HCT116 (cell line): Measurements from ENCODE around the gene CCDC24. TPM values are rescaled to one million over a fixed set of nuclear protein-coding genes. Genes with fewer than 3 reads are reported as not detected.

Source experiments
- ATAC-seq: fragments of 200-7000 bp; cut with Tn5 transposase; 2 replicates; pipeline ENCODE4 v1.9.1; 2020; ENCODE audit warnings: mild to moderate bottlenecking, moderate library complexity
- BruUV-seq: library from RNA; stranded (reverse); fragments of 400-500 nt; replicated peaks from 2 replicates; lab custom pipeline; 2021; lab: Mats Ljungman, UMichigan
- CTCF ChIA-PET: fragments of 300-600 bp; sonication (Branson Sonifier 250); formaldehyde crosslinking; loops from one replicate; lab custom pipeline; 2021; ENCODE audit warnings: antibody characterized with exemption; lab: Charles Lee
- POLR2A ChIA-PET: fragments of 300-600, 350-600 bp; sonication (Branson Sonifier 250); formaldehyde crosslinking; loops from one replicate; lab custom pipeline; 2021; ENCODE audit warnings: antibody characterized with exemption; lab: Charles Lee
- RAD21 ChIA-PET, 2 experiments: fragments of 300-600 bp; sonication (Branson Sonifier 250); formaldehyde crosslinking; loops; one replicate each; lab custom pipeline; 2023; ENCODE audit warnings: low total read pairs in 2 of 2; ENCODE audit not compliant: uncharacterized antibody in 2 of 2, unreplicated experiment in 2 of 2, low non-redundant PET in 1 of 2; lab: Charles Lee
- DNase-seq: peaks from one replicate; pipeline ENCODE4 v3.0.0-alpha.2; 2010; ENCODE audit warnings: low read depth, low spot score
- H2AFZ ChIP-seq: fragments of 200-600 bp; shearing (Covaris generic), sonication (generic); 2 replicates; pipeline ENCODE4 v1.6.1; 2017; ENCODE audit warnings: low read depth, mixed run types, mixed read lengths, antibody characterized with exemption, low read length; ENCODE audit not compliant: poor library complexity, severe bottlenecking
- H3K27ac ChIP-seq: 2 replicates; pipeline ENCODE4 v1.5.1; 2012; ENCODE audit warnings: low read depth, low read length
- H3K27me3 ChIP-seq: fragments of 200-600 bp; sonication (generic); 2 replicates; pipeline ENCODE4 v1.6.1; 2016; ENCODE audit warnings: mixed run types, low read length, mixed read lengths; ENCODE audit not compliant: insufficient read depth
- H3K36me3 ChIP-seq, 2 experiments: fragments of 200-500 bp in 1 of 2; fragments of 200-600 bp in 1 of 2; sonication (Bioruptor generic) in 1 of 2; sonication (generic) in 1 of 2; 2 replicates each; pipeline versions ENCODE4 v1.5.1 to v1.6.1; 2014 to 2016; ENCODE audit warnings: low read length in 2 of 2, inconsistent platforms in 1 of 2, mixed read lengths in 1 of 2, mixed run types in 1 of 2; ENCODE audit not compliant: insufficient read depth in 2 of 2, control insufficient read depth in 1 of 2
- H3K4me1 ChIP-seq, 2 experiments: fragments of 200-600 bp in 1 of 2; sonication (generic) in 1 of 2; 2 replicates each; pipeline versions ENCODE4 v1.5.1 to v1.6.1; 2012 to 2017; ENCODE audit warnings: low read length in 2 of 2, inconsistent platforms in 1 of 2, mild to moderate bottlenecking in 1 of 2, mixed read lengths in 1 of 2, mixed run types in 1 of 2, moderate library complexity in 1 of 2; ENCODE audit not compliant: insufficient read depth in 2 of 2, control insufficient read depth in 1 of 2
- H3K4me2 ChIP-seq: fragments of 200-600 bp; sonication (generic); 2 replicates; pipeline ENCODE4 v1.6.1; 2017; ENCODE audit warnings: mixed run types, low read length, mixed read lengths
- H3K4me3 ChIP-seq, 2 experiments: fragments of 200-600 bp in 1 of 2; sonication (generic) in 1 of 2; replicated peaks in 1 of 2; 2 replicates each; pipeline ENCODE4 v1.5.1; 2011 to 2016; ENCODE audit warnings: low read length in 2 of 2, control low read depth in 1 of 2, low read depth in 1 of 2, mild to moderate bottlenecking in 1 of 2, mixed read lengths in 1 of 2, mixed run types in 1 of 2
- H3K79me2 ChIP-seq: fragments of 200-600 bp; sonication (generic); 2 replicates; pipeline ENCODE4 v1.6.1; 2017; ENCODE audit warnings: mild to moderate bottlenecking, mixed run types, low read length, moderate library complexity, mixed read lengths; ENCODE audit not compliant: insufficient read depth
- H3K9ac ChIP-seq: fragments of 200-600 bp; sonication (generic); 2 replicates; pipeline ENCODE4 v1.6.1; 2016; ENCODE audit warnings: low read length, mixed read lengths
- H3K9me2 ChIP-seq: fragments of 200-600 bp; sonication (generic), shearing (Covaris generic); 2 replicates; pipeline ENCODE4 v1.6.1; 2017; ENCODE audit warnings: mixed run types, mild to moderate bottlenecking, moderate library complexity; ENCODE audit not compliant: insufficient read depth
- H3K9me3 ChIP-seq, 2 experiments: fragments of 200-500 bp in 1 of 2; fragments of 200-600 bp in 1 of 2; sonication (Bioruptor generic) in 1 of 2; sonication (generic) in 1 of 2; 2 replicates each; pipeline ENCODE4 v1.6.1; 2014 to 2017; ENCODE audit warnings: low read length in 2 of 2, mixed read lengths in 2 of 2, inconsistent platforms in 1 of 2, low read depth in 1 of 2, mild to moderate bottlenecking in 1 of 2, mixed run types in 1 of 2, moderate library complexity in 1 of 2; ENCODE audit not compliant: control insufficient read depth in 1 of 2, insufficient read depth in 1 of 2
- H4K20me1 ChIP-seq: fragments of 200-600 bp; sonication (generic), shearing (Covaris generic); 2 replicates; pipeline ENCODE4 v1.6.1; 2017; ENCODE audit warnings: mixed run types, mild to moderate bottlenecking, moderate library complexity; ENCODE audit not compliant: insufficient read depth
- CBX3 ChIP-seq: IDR thresholded peaks from 2 replicates; pipeline ENCODE4 v1.6.1; 2012; ENCODE audit warnings: low read depth
- CEBPB ChIP-seq: IDR thresholded peaks from 2 replicates; pipeline ENCODE4 v1.6.1; 2012; ENCODE audit warnings: low read depth
- ELF1 ChIP-seq: IDR thresholded peaks from 2 replicates; pipeline ENCODE4 v1.6.1; 2012; ENCODE audit warnings: low read depth, borderline replicate concordance
- EZH2 ChIP-seq: fragments of 200-600 bp; sonication (generic); IDR thresholded peaks from 2 replicates; pipeline ENCODE4 v1.6.1; 2017; ENCODE audit warnings: antibody characterized with exemption, mixed run types
- EZH2phosphoT487 ChIP-seq: fragments of 200-600 bp; IDR thresholded peaks from 2 replicates; pipeline ENCODE4 v1.6.1; 2018; ENCODE audit warnings: antibody characterized with exemption, borderline replicate concordance
- FOSL1 ChIP-seq: IDR thresholded peaks from 2 replicates; pipeline ENCODE4 v1.6.1; 2012; ENCODE audit warnings: low read depth
- POLR2A ChIP-seq: IDR thresholded peaks from 2 replicates; pipeline ENCODE4 v1.7.0; 2011; ENCODE audit warnings: borderline replicate concordance; ENCODE audit not compliant: insufficient read depth, insufficient read length; ENCODE audit errors: extremely low read depth
- POLR2AphosphoS5 ChIP-seq: IDR thresholded peaks from 2 replicates; pipeline ENCODE4 v1.6.1; 2011; ENCODE audit warnings: mild to moderate bottlenecking, low read depth, low read length, moderate library complexity
- RAD21 ChIP-seq: IDR thresholded peaks from 2 replicates; pipeline ENCODE4 v1.6.1; 2012; ENCODE audit warnings: low read depth, mild to moderate bottlenecking
- SIN3A ChIP-seq: IDR thresholded peaks from 2 replicates; pipeline ENCODE4 v1.6.1; 2012; ENCODE audit warnings: low read depth
- SP1 ChIP-seq: IDR thresholded peaks from 2 replicates; pipeline ENCODE4 v1.6.1; 2012; ENCODE audit warnings: low read depth
- SRF ChIP-seq: IDR thresholded peaks from 2 replicates; pipeline ENCODE4 v1.6.1; 2012; ENCODE audit warnings: low read depth
- TCF7L2 ChIP-seq: IDR thresholded peaks from 2 replicates; pipeline ENCODE4 v1.7.0; 2011; ENCODE audit warnings: borderline replicate concordance, inconsistent platforms; ENCODE audit not compliant: insufficient read depth, insufficient read length; ENCODE audit errors: extremely low read depth
- YY1 ChIP-seq: IDR thresholded peaks from 2 replicates; pipeline ENCODE4 v1.6.1; 2011; ENCODE audit warnings: low read length, low read depth, moderate library complexity, mild to moderate bottlenecking; ENCODE audit not compliant: insufficient replicate concordance; ENCODE audit errors: extremely low read depth
- ZFX ChIP-seq: fragments of 450-650 bp; IDR thresholded peaks from 2 replicates; pipeline ENCODE4 v1.6.1; 2017
- intact Hi-C: fragments of 100-400 bp; cut with micrococcal nuclease; formaldehyde crosslinking; loops from 2 replicates; pipeline ENCODE4 v1.10.0; 2022
- total RNA-seq: library from RNA; stranded (reverse); gene quantifications from one replicate; pipeline ENCODE4 v1.2.1, GENCODE V29; 2021; ENCODE audit not compliant: unreplicated experiment
- TF ChIP-seq, protein P1 (sequence below): IDR thresholded peaks from 2 replicates; pipeline ENCODE4 v1.6.1; 2012; ENCODE audit warnings: low read depth
- TF ChIP-seq, protein P2 (sequence below): IDR thresholded peaks from 2 replicates; pipeline ENCODE4 v1.6.1; 2012
- TF ChIP-seq, protein P3 (sequence below), 3 experiments: fragments of 200-600 bp in 1 of 3; sonication (generic) in 1 of 3; IDR thresholded peaks in 2 of 3; conservative IDR thresholded peaks in 1 of 3; 2 replicates each; pipeline ENCODE4 v1.5.1; 2012 to 2017; ENCODE audit warnings: low read depth in 2 of 3, low read length in 2 of 3, antibody characterized with exemption in 1 of 3, borderline replicate concordance in 1 of 3, control low read depth in 1 of 3, mild to moderate bottlenecking in 1 of 3, mixed read lengths in 1 of 3, mixed run types in 1 of 3, moderate library complexity in 1 of 3; ENCODE audit not compliant: insufficient read depth in 1 of 3
- TF ChIP-seq, protein P4 (sequence below): IDR thresholded peaks from 2 replicates; pipeline ENCODE4 v1.6.1; 2011; ENCODE audit warnings: mild to moderate bottlenecking, low read length, moderate library complexity; ENCODE audit not compliant: insufficient replicate concordance; ENCODE audit errors: extremely low read depth

The CCDC24 gene
- total RNA-seq, 1 experiment from 2014 or later = 23.3 TPM

DNA sequence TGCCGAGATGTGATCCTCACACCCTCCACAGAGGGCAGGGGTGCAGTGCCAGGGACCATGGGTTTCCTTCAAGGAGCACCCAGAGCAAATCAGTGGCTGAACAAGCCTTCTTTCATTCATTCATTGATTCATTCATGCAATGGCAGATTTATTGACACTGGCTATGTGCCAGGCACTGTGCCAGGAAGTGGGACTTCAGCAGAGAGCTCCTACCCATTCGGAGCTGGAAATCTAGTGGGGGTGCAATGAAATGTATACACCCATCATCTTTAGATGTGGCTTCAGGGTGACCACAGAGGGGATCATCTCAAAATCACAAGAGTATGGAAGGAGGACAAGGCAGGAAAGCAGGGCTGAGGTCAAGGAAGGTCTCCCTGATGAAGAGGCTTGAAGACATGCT lies 21.0 kb downstream of the CCDC24 start:
- Histone ChIP-seq H3K9ac (no peak overlapping the region), H3K27me3 (no peaks in the 10 kb centered on the region), H3K9me2 (no peaks in the 10 kb centered on the region), H3K36me3 (no peaks in the 10 kb centered on the region), H2AFZ (no peak overlapping the region), H3K4me2 (no peak overlapping the region), H4K20me1 (no peaks in the 10 kb centered on the region), H3K4me3 (no peak overlapping the region), H3K79me2 (no peaks in the 10 kb centered on the region), H3K27ac (no peak overlapping the region)
- RAD21 ChIA-PET = no interaction called here
- intact Hi-C loops = no loop called here
- POLR2A ChIA-PET = no interaction called here
- ATAC-seq (0 out of 2 replicates have a peak, but pooled peaks have one; percentile 18), DNase-seq (no peak)
- BruUV-seq = no TSS peak
- CTCF ChIA-PET = no interaction called here
- TF ChIP-seq, protein P1, sequence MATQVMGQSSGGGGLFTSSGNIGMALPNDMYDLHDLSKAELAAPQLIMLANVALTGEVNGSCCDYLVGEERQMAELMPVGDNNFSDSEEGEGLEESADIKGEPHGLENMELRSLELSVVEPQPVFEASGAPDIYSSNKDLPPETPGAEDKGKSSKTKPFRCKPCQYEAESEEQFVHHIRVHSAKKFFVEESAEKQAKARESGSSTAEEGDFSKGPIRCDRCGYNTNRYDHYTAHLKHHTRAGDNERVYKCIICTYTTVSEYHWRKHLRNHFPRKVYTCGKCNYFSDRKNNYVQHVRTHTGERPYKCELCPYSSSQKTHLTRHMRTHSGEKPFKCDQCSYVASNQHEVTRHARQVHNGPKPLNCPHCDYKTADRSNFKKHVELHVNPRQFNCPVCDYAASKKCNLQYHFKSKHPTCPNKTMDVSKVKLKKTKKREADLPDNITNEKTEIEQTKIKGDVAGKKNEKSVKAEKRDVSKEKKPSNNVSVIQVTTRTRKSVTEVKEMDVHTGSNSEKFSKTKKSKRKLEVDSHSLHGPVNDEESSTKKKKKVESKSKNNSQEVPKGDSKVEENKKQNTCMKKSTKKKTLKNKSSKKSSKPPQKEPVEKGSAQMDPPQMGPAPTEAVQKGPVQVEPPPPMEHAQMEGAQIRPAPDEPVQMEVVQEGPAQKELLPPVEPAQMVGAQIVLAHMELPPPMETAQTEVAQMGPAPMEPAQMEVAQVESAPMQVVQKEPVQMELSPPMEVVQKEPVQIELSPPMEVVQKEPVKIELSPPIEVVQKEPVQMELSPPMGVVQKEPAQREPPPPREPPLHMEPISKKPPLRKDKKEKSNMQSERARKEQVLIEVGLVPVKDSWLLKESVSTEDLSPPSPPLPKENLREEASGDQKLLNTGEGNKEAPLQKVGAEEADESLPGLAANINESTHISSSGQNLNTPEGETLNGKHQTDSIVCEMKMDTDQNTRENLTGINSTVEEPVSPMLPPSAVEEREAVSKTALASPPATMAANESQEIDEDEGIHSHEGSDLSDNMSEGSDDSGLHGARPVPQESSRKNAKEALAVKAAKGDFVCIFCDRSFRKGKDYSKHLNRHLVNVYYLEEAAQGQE = no peak
- TF ChIP-seq CEBPB (no peak), SP1 (no peak), YY1 (no peak), ELF1 (no peak), CBX3 (no peak), FOSL1 (no peak), POLR2A (no peak), SIN3A (no peak), ZFX (no peak), POLR2AphosphoS5 (no peak), RAD21 (no peak), SRF (no peak), EZH2phosphoT487 (no peak), TCF7L2 (no peak), EZH2 (no peak)
- TF ChIP-seq, protein P2, sequence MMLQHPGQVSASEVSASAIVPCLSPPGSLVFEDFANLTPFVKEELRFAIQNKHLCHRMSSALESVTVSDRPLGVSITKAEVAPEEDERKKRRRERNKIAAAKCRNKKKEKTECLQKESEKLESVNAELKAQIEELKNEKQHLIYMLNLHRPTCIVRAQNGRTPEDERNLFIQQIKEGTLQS = no peak
- TF ChIP-seq, protein P3, sequence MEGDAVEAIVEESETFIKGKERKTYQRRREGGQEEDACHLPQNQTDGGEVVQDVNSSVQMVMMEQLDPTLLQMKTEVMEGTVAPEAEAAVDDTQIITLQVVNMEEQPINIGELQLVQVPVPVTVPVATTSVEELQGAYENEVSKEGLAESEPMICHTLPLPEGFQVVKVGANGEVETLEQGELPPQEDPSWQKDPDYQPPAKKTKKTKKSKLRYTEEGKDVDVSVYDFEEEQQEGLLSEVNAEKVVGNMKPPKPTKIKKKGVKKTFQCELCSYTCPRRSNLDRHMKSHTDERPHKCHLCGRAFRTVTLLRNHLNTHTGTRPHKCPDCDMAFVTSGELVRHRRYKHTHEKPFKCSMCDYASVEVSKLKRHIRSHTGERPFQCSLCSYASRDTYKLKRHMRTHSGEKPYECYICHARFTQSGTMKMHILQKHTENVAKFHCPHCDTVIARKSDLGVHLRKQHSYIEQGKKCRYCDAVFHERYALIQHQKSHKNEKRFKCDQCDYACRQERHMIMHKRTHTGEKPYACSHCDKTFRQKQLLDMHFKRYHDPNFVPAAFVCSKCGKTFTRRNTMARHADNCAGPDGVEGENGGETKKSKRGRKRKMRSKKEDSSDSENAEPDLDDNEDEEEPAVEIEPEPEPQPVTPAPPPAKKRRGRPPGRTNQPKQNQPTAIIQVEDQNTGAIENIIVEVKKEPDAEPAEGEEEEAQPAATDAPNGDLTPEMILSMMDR (IDR thresholded peaks at IDR 0.05 in 2 of 3, conservative IDR thresholded peaks at IDR 0.05 in 1 of 3; ENCODE audit: borderline replicate concordance in 1 of 3, insufficient read depth in 1 of 3, low read depth in 2 of 3, low read length in 2 of 3) = no peak
- TF ChIP-seq, protein P4, sequence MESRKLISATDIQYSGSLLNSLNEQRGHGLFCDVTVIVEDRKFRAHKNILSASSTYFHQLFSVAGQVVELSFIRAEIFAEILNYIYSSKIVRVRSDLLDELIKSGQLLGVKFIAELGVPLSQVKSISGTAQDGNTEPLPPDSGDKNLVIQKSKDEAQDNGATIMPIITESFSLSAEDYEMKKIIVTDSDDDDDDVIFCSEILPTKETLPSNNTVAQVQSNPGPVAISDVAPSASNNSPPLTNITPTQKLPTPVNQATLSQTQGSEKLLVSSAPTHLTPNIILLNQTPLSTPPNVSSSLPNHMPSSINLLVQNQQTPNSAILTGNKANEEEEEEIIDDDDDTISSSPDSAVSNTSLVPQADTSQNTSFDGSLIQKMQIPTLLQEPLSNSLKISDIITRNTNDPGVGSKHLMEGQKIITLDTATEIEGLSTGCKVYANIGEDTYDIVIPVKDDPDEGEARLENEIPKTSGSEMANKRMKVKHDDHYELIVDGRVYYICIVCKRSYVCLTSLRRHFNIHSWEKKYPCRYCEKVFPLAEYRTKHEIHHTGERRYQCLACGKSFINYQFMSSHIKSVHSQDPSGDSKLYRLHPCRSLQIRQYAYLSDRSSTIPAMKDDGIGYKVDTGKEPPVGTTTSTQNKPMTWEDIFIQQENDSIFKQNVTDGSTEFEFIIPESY = no peak
- TF ChIP-seq, all 23 proteins: peak for 0
- peaks cover 7 to 8% of the 10 kb centered on the region in 2 experiments; a peak in 3 of 4 replicates for H3K4me1 ChIP-seq
- H3K9me3 ChIP-seq = no peaks in the 10 kb centered on the region
